Measurements from ENCODE around the gene TEKT5. TPM values are rescaled to one million over a fixed set of nuclear protein-coding genes. Genes with fewer than 3 reads are reported as not detected.

Gene TEKT5
- total RNA-seq, 1 experiment from 2014 or later: not detected

- Histone ChIP-seq H3K27me3 (replicated peaks; ENCODE audit: insufficient read depth, low read depth, low read length, poor library complexity) (no peaks in the 10 kb centered on the region), H3K9me3 (ENCODE audit: low read depth, low read length, poor library complexity, severe bottlenecking) (no peaks in the 10 kb centered on the region), H3K4me1 (ENCODE audit: insufficient read depth, low read length, poor library complexity, severe bottlenecking) (peaks cover 5% of the 10 kb centered on the region), H3K36me3 (ENCODE audit: insufficient read depth, low read length, poor library complexity, severe bottlenecking) (no peaks in the 10 kb centered on the region), H3K27ac (ENCODE audit: low read depth, low read length, poor library complexity, severe bottlenecking) (no peak overlapping the region), H3K4me3 (ENCODE audit: low read depth, low read length, poor library complexity, severe bottlenecking) (no peak overlapping the region)
- BruUV-seq (replicated peaks): no TSS peak
- ChIA-PET CTCF (no interaction called here), POLR2A (ENCODE audit: low non-redundant PET) (no interaction called here)
- DNase-seq (ENCODE audit: low spot score): no peak
- no peak for TF ChIP-seq EZH2 (IDR thresholded peaks at IDR 0.05; ENCODE audit: borderline replicate concordance, low read depth, low read length, poor library complexity, severe bottlenecking)
- TF ChIP-seq, protein P1, sequence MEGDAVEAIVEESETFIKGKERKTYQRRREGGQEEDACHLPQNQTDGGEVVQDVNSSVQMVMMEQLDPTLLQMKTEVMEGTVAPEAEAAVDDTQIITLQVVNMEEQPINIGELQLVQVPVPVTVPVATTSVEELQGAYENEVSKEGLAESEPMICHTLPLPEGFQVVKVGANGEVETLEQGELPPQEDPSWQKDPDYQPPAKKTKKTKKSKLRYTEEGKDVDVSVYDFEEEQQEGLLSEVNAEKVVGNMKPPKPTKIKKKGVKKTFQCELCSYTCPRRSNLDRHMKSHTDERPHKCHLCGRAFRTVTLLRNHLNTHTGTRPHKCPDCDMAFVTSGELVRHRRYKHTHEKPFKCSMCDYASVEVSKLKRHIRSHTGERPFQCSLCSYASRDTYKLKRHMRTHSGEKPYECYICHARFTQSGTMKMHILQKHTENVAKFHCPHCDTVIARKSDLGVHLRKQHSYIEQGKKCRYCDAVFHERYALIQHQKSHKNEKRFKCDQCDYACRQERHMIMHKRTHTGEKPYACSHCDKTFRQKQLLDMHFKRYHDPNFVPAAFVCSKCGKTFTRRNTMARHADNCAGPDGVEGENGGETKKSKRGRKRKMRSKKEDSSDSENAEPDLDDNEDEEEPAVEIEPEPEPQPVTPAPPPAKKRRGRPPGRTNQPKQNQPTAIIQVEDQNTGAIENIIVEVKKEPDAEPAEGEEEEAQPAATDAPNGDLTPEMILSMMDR (conservative IDR thresholded peaks at IDR 0.05; ENCODE audit: low read depth, low read length): no peak
- intact Hi-C loops (cut with micrococcal nuclease; ENCODE audit: unreplicated experiment): loop anchor here (5.0 to 10.0 kb wide), 3 partner anchors 155 to 428 kb away; partner anchors contain the start of gene EMP2
Observed at GRCh38 chr16:10740000-10740844, 45.5 kb upstream of the TEKT5 start.

DNA sequence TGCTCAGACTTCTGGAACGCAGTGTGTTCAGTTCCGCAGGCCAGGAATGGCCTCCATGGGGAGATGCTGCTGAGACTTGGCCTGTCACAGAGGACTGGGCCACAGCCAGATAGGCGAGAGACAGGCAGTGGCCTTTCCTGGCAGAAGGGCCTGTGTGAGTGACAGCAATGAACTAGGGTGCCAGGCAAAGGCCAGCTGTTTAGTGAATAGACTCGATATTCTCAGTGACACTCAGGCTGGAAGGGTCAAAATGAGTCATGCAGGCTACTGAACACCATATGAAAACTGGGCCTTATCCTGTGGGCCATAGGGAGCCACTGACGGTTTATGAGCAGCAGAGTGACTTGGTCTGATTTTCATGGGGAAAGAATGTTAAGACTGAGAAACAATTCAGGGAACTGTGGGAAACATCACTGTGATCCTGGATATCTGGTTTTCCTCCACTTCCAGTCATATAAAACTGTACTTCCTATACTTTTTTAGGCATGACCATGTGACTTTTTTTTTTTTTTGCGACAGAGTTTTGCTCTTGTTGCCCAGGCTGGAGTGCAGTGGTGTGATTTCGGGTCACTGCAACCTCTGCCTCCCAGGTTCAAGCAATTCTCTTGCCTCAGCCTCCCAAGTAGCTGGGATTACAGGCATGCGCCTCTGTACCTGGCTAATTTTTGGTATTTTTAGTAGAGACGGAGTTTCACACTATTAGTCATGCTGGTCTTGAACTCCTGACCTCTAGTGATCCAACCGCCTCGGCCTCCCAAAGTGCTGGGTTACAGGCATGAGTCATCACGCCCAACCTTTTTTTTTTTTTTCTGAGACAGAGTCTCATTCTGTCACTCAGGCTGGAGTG is 43.7 kb upstream of the TEKT5 start:
- ChIA-PET CTCF (interaction anchor here (0.7 kb wide), 1 partner anchor 222 kb away, joined by 5 read pairs; no protein-coding TSS in a partner anchor), POLR2A (ENCODE audit: low non-redundant PET) (no interaction called here)
- intact Hi-C loops (cut with micrococcal nuclease; ENCODE audit: unreplicated experiment): loop anchor here (5.0 to 10.0 kb wide), 2 partner anchors 154 to 426 kb away; partner anchors contain the start of gene EMP2
- Histone ChIP-seq H3K4me1 (ENCODE audit: insufficient read depth, low read length, poor library complexity, severe bottlenecking) (no peaks in the 10 kb centered on the region), H3K27me3 (replicated peaks; ENCODE audit: insufficient read depth, low read depth, low read length, poor library complexity) (no peaks in the 10 kb centered on the region), H3K27ac (ENCODE audit: low read depth, low read length, poor library complexity, severe bottlenecking) (no peak overlapping the region), H3K36me3 (ENCODE audit: insufficient read depth, low read length, poor library complexity, severe bottlenecking) (no peaks in the 10 kb centered on the region), H3K4me3 (ENCODE audit: low read depth, low read length, poor library complexity, severe bottlenecking) (no peak overlapping the region), H3K9me3 (ENCODE audit: low read depth, low read length, poor library complexity, severe bottlenecking) (no peaks in the 10 kb centered on the region)
- BruUV-seq (replicated peaks): no TSS peak
- DNase-seq (ENCODE audit: low spot score): no peak
- no peak for TF ChIP-seq EZH2 (IDR thresholded peaks at IDR 0.05; ENCODE audit: borderline replicate concordance, low read depth, low read length, poor library complexity, severe bottlenecking)
- TF ChIP-seq, protein P1 (conservative IDR thresholded peaks at IDR 0.05; ENCODE audit: low read depth, low read length): no peak

GRCh38 chr16:10737068-10737625 is 42.4 kb upstream of the TEKT5 start:
- Histone ChIP-seq H3K9me3 (ENCODE audit: low read depth, low read length, poor library complexity, severe bottlenecking) (no peaks in the 10 kb centered on the region), H3K27me3 (replicated peaks; ENCODE audit: insufficient read depth, low read depth, low read length, poor library complexity) (no peaks in the 10 kb centered on the region), H3K27ac (ENCODE audit: low read depth, low read length, poor library complexity, severe bottlenecking) (no peak overlapping the region), H3K36me3 (ENCODE audit: insufficient read depth, low read length, poor library complexity, severe bottlenecking) (no peaks in the 10 kb centered on the region), H3K4me1 (ENCODE audit: insufficient read depth, low read length, poor library complexity, severe bottlenecking) (no peaks in the 10 kb centered on the region), H3K4me3 (ENCODE audit: low read depth, low read length, poor library complexity, severe bottlenecking) (no peak overlapping the region)
- CTCF ChIA-PET: interaction anchor here (0.7 to 1.3 kb wide), 5 partner anchors 24 to 481 kb away, joined by 3 to 10 read pairs (median 4); no protein-coding TSS in a partner anchor
- TF ChIP-seq, protein P1 (conservative IDR thresholded peaks at IDR 0.05; ENCODE audit: low read depth, low read length): peak; percentile 94
- TF ChIP-seq EZH2 (IDR thresholded peaks at IDR 0.05; ENCODE audit: borderline replicate concordance, low read depth, low read length, poor library complexity, severe bottlenecking): no peak
- DNase-seq (ENCODE audit: low spot score): peak; percentile 73
- POLR2A ChIA-PET (ENCODE audit: low non-redundant PET): no interaction called here
- intact Hi-C loops (cut with micrococcal nuclease; ENCODE audit: unreplicated experiment): loop anchor here (1.0 to 10.0 kb wide), 4 partner anchors 152 to 480 kb away; partner anchors contain the start of gene EMP2
- no TSS peak for BruUV-seq (replicated peaks)

Data from A673 (cell line).